GM12892 (cell line): ENCODE results near the gene PYGB.
"Not testable (repeated sequence)": the region's sequence is repeated elsewhere in the genome, so short reads cannot be mapped to it uniquely, and the experiment has no call there.

Experiments
- DNase-seq: peaks from one replicate; pipeline ENCODE4 v3.0.0; 2011; ENCODE audit not compliant: insufficient read length
- FAIRE-seq: peaks from 2 replicates; lab custom pipeline; 2011; peaks lifted over from hg19 to GRCh38; lab: Jason Lieb, UNC
- POLR2A ChIP-seq: IDR thresholded peaks from 2 replicates; pipeline ENCODE4 v1.6.1; 2011; ENCODE audit warnings: low read depth, low read length, control low read depth
- POLR2AphosphoS5 ChIP-seq: IDR thresholded peaks from 2 replicates; pipeline ENCODE4 v1.6.1; 2011; ENCODE audit warnings: low read depth, low read length, control low read depth
- TAF1 ChIP-seq: IDR thresholded peaks from 2 replicates; pipeline ENCODE4 v1.6.1; 2011; ENCODE audit warnings: low read depth, mild to moderate bottlenecking, control low read depth, low read length, borderline replicate concordance

Gene PYGB

DNA sequence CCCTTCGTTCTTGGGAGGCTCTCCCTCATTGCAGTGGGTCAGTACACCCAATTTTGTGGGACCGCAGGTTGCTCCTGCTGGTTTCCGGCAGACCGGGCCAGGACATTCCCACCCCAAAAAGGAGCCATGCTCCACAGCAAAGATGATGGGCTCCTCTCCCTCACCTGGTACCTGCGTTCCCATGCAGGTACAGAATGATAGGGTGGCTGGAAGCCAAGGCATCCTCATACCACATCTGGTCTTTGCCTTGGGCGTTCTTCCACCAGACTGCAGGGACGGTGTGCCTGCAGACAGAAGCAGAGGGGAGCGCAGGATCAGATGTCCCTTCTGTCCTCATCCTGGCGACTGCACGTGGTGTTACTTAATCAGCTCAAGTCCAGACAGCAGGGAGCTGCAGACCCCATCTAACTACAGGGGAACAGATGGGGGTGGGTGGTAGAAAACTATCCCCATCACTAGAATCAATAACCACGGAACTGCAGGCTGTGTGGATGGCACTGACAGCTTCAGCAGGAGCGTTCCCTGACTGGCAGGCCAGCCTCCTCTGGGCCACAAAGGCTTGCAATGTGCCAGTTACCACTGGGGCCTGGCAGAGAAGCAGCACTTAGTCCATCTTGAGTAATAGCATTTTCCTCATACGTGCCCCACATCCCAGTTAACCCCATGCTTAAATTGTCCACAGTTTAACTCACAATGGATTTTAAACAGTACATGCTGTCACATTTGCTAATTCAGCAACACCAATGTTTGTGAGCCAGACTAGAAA, 72.3 kb downstream of the PYGB start:
- TF ChIP-seq TAF1 (no peak), POLR2A (no peak)
- DNase-seq: no peak
- FAIRE-seq: no peak

DNA sequence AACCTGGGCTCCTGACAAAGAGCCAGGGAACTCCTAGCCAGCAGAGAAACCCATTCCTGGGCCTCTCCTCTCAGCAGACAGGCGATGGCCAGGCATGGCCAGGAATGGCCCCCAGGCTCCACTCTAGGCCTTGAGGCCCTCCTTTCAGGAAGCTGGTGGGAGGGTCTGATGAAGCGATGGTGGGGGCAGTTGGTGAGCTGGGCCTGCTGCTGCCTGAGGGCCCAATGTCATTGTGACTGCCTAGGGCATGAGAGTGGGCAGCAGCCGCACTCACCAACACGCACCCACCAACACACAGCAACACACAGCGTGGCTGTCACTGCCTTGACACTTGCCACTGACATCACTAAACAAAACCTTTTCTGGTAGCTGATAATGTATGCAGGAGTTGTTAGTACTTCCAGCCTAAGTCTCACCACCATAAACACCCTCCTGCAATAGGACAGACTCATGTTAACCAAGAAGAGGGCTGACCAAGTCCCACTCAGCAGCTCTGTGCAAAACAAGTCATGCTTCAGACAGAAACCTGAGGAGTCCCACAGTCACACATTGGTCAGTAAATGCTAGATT, 73.5 kb downstream of the PYGB start:
- TF ChIP-seq POLR2A (no peak), POLR2AphosphoS5 (no peak), TAF1 (no peak)
- FAIRE-seq (no peak), DNase-seq (no peak)

DNA sequence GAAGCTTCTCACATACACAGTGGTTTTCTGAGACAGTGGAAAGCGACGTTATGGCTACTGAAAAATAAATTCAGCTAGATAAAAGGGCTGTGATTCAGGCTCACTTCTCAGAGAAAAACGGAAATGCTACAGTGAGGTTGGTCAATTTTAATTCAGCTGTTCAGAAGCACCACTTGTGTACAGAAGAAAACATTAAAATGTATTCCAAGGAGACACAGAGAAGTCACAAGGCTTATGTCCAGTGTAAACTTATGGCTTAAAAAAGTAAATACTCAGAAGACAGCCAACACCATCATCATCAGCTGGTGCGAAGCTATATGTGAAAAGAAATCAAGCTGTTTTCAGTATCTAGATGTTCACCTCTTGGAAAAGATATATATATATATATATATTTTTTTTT, 74.1 kb downstream of the PYGB start:
- DNase-seq: no peak
- FAIRE-seq: no peak
- TF ChIP-seq POLR2AphosphoS5 (no peak), TAF1 (no peak), POLR2A (no peak)

DNA sequence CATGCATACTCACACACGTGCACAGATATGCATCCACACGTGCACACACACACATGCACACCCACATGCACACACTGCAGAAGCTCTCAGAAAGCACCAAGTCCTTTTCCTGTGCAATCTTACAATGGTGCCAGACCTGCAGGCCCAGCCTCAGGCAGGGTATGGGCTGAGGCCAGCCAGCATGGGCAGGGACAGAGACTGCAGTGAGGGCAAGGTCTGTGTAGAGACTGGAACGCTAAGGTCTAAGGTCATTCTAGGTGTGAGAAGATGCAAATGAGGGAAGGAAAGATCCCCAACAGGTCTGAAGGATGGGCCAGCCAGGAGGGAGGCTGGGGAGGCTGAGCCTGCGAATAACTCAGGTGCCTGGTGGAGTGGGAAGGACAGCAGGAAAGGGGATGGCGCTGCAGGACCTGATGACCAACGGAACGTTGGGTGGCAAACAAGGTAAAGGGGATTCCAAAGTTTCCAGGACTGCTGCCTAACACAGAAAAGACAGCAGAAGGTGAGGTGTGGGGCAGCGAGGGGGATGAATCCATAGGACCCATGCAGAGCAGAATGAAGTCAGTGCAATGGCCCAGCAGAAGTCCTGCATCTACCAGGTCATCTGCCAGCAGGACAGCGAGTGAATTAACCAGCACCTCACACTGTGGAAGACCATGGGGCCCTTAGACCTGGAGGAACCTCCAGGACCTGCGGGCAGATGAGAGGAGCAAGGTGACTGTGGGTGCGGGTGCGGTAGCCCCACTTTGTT, 75.8 kb downstream of the PYGB start:
- TF ChIP-seq POLR2AphosphoS5 (no peak), POLR2A (no peak), TAF1 (no peak)
- FAIRE-seq (no peak), DNase-seq (no peak)

DNA sequence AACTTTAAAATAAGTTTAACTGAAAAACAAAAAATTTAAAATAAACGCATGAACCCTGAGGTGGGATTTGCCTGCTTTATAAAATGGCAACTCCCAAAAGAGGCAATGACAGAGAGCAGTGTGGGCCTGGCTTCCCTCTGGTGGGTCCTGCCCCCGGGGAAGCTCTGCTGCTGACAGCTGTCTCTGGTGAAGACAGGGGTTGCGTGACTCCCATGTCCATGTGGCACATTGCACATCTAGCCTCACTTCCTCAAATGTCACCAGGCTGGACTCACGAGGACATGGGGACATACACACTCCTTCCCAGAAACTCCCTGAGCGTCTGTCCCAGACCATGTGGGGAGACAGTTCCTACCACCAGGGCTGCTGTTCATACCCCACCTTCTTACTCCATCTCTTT, 76.5 kb downstream of the PYGB start:
- FAIRE-seq (no peak), DNase-seq (no peak)
- TF ChIP-seq POLR2AphosphoS5 (no peak), TAF1 (no peak), POLR2A (no peak)

DNA sequence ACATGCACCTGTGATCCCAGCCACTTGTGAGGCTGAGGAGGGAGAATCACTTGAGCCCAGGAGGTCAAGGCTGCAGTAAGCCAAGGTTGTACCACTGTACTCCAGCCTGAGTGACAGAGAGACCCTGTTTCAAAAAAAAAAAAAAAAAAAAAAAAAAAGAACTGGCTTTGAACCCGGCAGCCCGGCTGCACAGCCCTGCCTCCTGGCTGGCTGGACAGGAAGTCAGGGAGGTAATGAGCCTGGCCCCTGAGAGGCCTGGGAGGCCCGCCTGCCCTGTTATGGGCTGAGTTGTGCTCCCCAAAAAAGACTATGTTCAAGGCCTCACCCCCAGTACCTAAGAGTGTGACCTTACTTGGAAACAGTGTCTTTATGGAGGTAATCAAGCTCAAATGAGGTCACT, 77.2 kb downstream of the PYGB start:
- DNase-seq: no peak
- TF ChIP-seq POLR2AphosphoS5 (no peak), TAF1 (no peak), POLR2A (no peak)
- no peak for FAIRE-seq

DNA sequence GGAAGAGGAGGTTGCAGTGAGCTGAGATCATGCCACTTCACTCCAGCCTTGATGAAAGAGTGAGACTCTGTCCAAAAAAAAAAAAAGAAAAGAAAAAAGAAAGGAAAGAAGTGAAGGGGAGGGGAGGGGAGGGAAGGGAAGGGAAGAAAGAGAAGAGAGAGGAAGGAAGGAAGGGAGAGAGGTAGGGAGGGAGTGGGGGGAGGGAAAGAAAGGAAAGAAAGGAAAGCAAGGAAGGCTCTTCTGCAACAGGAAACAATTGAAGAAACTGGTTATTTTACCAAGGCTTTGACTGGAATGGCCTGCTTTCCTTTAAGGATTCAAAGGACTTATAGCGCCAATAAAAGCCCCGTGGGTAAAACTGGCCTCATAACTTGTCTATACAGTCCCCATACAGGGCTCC, 78.1 kb downstream of the PYGB start:
- FAIRE-seq (no peak), DNase-seq (no peak)
- TF ChIP-seq POLR2A (no peak), TAF1 (no peak), POLR2AphosphoS5 (no peak)

DNA sequence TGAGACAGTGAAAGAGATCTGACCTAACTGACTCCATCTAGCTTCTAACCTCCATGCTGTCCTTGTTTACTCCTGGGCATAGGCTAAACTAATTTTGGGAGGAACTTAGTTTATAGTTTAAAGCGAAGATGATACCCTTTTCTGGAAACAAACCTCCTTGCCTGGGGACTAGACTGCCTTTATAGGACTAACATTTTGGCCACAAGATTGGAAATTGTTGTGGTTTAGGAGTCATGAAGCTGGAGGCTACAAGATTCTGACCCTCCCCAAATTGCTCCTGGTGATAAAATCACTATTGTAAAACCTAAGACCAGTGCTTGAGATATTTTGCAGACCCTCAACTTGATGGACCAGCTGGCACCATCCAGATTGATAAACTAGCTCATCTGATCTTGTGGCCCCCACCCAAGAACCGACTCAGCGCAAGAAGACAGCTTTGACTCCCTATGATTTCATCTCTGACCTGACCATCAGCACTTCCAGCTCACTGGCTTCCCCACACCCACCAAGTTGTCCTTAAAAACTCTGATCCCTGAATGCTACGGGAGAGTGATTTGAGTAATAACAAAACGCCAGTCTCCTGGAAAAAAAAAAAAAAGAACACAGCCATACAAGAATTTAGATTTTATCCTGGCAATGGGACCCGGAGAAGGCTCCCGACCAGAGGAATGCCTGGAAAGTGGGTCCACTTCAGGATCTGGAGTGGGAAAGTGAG, 79.8 kb downstream of the PYGB start:
- FAIRE-seq: no peak
- DNase-seq: no peak
- no peak for TF ChIP-seq POLR2A
- TF ChIP-seq TAF1: no peak
- no peak for TF ChIP-seq POLR2AphosphoS5

DNA sequence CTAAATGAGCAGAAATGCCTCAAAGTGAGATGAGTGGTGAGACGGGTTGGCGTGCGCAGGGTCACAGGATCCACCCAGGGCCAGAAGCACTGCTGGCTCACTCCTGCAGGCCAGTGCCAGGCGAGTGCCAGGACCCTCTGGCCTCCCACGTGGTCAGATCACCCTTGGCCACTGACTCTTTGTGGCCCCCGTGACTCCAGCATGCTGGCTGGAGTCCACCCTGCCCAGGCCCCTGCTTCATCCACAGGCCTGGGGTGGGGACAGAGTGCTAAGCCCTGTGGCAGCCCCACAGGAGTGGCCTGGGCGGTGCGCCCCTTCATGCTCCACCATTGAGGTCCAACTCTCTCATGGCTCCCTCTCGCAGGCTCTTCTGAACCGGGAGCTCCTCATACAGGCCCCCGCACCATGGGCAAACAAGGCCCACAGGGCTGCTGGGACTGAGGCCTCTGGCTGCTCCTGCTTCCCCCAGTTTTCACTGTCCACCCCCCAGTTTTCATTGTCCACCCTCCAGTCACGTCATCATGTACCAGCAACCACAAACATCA, 81.1 kb downstream of the PYGB start:
- TF ChIP-seq POLR2A (no peak), POLR2AphosphoS5 (no peak), TAF1 (no peak)
- DNase-seq (no peak), FAIRE-seq (no peak)

DNA sequence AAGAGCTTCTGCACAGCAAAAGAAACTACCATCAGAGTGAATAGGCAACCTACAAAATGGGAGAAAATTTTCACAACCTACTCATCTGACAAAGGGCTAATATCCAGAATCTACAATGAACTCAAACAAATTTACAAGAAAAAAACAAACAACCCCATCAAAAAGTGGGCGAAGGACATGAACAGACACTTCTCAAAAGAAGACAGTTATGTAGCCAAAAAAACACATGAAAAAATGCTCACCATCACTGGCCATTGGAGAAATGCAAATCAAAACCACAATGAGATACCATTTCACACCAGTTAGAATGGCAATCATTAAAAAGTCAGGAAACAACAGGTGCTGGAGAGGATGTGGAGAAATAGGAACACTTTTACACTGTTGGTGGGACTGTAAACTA, 87.1 kb downstream of the PYGB start:
- not testable (repeated sequence) for DNase-seq, FAIRE-seq
